ENCODE data around the gene UAP1L1. TPM values are rescaled to one million over a fixed set of nuclear protein-coding genes. Genes with fewer than 3 reads are reported as not detected.
A peak's percentile ranks its signal among the peaks of the same experiment; 100 is the strongest.

The UAP1L1 gene
- total RNA-seq, 1 donor: 36.9 TPM

DNA sequence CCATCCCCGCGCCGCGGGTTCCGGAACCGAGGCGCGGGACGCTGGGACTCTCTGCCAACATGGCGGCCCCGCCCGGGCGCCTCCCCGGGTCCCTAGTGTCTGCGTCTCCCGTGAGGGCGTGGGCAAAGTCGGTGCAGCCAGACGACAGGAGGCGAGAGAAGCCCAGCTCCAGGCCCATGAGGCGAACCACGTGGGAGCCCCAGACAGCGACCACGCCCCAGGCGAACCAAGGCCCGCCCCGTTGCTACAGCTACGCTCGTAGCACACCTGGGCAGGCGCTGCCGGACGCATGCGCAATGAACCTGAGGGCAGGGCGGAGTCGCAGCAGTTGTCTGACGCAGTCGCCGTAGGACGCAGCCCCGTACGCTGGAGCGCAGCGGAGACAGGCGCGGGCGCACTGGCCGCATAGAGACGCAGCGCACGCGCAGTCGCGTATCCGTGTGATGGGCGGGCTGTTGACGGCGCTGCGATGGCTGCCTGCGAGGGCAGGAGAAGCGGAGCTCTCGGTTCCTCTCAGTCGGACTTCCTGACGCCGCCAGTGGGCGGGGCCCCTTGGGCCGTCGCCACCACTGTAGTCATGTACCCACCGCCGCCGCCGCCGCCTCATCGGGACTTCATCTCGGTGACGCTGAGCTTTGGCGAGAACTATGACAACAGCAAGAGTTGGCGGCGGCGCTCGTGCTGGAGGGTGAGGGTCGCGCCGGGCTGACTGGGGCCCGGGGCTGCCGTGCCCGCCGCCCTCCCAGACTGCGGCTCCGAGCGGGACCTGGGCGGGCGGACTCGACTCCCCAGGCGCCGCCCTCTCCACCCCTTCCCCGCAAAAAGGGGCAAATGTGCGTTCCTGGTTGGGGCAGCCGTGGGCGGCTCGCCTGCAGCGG is 9.5 kb downstream of the UAP1L1 start, which contains the start of gene MAN1B1:
MAN1B1 (plus strand) TSS at position 455 of the 878 bp plus-strand sequence; CDS start at position 470, 15 bp downstream.
- peaks cover 22% of the 10 kb centered on the region for H3K36me3 ChIP-seq (ENCODE audit: insufficient read depth, low read length)
- peak within 1 kb of the TSS; percentile 98 for H3K4me2 ChIP-seq (ENCODE audit: insufficient read depth, low read length)
- peaks cover 5% of the 10 kb centered on the region for H4K20me1 ChIP-seq (ENCODE audit: insufficient read depth, low read length)
- peak within 1 kb of the TSS; percentile 73 for H3K27ac ChIP-seq (ENCODE audit: low read depth, low read length)
- H3K4me1 ChIP-seq (ENCODE audit: insufficient read depth, low read length): peaks cover 44% of the 10 kb centered on the region
- peak; percentile 100 for DNase-seq (ENCODE audit: insufficient read length, low spot score, missing footprints)
- H3K9me3 ChIP-seq (ENCODE audit: low read depth, low read length): no peaks in the 10 kb centered on the region
- TF ChIP-seq, protein P1, sequence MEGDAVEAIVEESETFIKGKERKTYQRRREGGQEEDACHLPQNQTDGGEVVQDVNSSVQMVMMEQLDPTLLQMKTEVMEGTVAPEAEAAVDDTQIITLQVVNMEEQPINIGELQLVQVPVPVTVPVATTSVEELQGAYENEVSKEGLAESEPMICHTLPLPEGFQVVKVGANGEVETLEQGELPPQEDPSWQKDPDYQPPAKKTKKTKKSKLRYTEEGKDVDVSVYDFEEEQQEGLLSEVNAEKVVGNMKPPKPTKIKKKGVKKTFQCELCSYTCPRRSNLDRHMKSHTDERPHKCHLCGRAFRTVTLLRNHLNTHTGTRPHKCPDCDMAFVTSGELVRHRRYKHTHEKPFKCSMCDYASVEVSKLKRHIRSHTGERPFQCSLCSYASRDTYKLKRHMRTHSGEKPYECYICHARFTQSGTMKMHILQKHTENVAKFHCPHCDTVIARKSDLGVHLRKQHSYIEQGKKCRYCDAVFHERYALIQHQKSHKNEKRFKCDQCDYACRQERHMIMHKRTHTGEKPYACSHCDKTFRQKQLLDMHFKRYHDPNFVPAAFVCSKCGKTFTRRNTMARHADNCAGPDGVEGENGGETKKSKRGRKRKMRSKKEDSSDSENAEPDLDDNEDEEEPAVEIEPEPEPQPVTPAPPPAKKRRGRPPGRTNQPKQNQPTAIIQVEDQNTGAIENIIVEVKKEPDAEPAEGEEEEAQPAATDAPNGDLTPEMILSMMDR (IDR thresholded peaks at IDR 0.05; ENCODE audit: extremely low read depth, low read depth, low read length): no peak
- no peaks in the 10 kb centered on the region for H3K27me3 ChIP-seq (ENCODE audit: insufficient read depth, low read length)
- H2AFZ ChIP-seq (ENCODE audit: low read length): peak within 1 kb of the TSS; percentile 85
- H3K4me3 ChIP-seq (ENCODE audit: insufficient read depth, low read length): peak within 1 kb of the TSS; percentile 93
- H3K79me2 ChIP-seq (ENCODE audit: insufficient read depth, low read length): peaks cover 31% of the 10 kb centered on the region

DNA sequence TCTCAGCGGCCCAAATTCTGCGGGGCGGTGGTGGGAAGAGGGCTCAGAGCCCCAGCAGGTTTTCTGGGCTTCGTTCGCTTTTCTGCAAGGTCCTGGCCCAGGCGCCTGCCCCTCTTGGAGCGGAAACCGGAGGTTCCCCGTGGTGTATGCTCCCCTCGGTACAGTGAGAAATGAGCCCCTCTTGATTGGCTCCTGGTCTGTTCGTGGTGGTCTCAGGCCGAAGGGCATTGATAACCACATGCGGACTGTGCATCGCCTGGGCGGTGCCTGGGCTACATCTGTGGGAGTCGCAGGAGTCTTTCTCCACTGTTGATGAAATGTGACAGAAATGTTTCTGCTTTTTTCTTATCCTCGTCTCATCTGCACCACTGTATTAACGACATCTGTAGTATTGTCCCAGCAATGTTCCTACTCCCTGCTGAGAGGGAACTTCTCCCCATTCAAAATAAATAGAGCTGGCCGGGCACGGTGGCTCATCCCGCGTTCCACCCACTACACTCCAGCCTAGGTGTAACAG is 10.2 kb downstream of the UAP1L1 start:
- Histone ChIP-seq H2AFZ (ENCODE audit: low read length) (peak overlapping the region; percentile 85), H3K9me3 (ENCODE audit: low read depth, low read length) (no peaks in the 10 kb centered on the region), H3K36me3 (ENCODE audit: insufficient read depth, low read length) (peaks cover 22% of the 10 kb centered on the region), H3K27me3 (ENCODE audit: insufficient read depth, low read length) (no peaks in the 10 kb centered on the region), H3K4me1 (ENCODE audit: insufficient read depth, low read length) (peaks cover 43% of the 10 kb centered on the region), H3K79me2 (ENCODE audit: insufficient read depth, low read length) (peaks cover 26% of the 10 kb centered on the region), H4K20me1 (ENCODE audit: insufficient read depth, low read length) (peaks cover 5% of the 10 kb centered on the region), H3K4me3 (ENCODE audit: insufficient read depth, low read length) (peak overlapping the region; percentile 93), H3K27ac (ENCODE audit: low read depth, low read length) (peak overlapping the region; percentile 46), H3K4me2 (ENCODE audit: insufficient read depth, low read length) (peak overlapping the region; percentile 98)
- TF ChIP-seq, protein P1 (IDR thresholded peaks at IDR 0.05; ENCODE audit: extremely low read depth, low read depth, low read length): no peak
- DNase-seq (ENCODE audit: insufficient read length, low spot score, missing footprints): peak; percentile 72

GRCh38 chr9:137088121-137088520 is 10.8 kb downstream of the UAP1L1 start:
- H3K4me3 ChIP-seq (ENCODE audit: insufficient read depth, low read length): no peak overlapping the region
- H3K4me2 ChIP-seq (ENCODE audit: insufficient read depth, low read length): peak overlapping the region; percentile 98
- H3K9me3 ChIP-seq (ENCODE audit: low read depth, low read length): no peaks in the 10 kb centered on the region
- no peak overlapping the region for H3K27ac ChIP-seq (ENCODE audit: low read depth, low read length)
- TF ChIP-seq, protein P1 (IDR thresholded peaks at IDR 0.05; ENCODE audit: extremely low read depth, low read depth, low read length): no peak
- no peaks in the 10 kb centered on the region for H3K27me3 ChIP-seq (ENCODE audit: insufficient read depth, low read length)
- DNase-seq (ENCODE audit: insufficient read length, low spot score, missing footprints): peak; percentile 65
- peaks cover 36% of the 10 kb centered on the region for H3K4me1 ChIP-seq (ENCODE audit: insufficient read depth, low read length)
- peaks cover 26% of the 10 kb centered on the region for H3K79me2 ChIP-seq (ENCODE audit: insufficient read depth, low read length)
- H3K36me3 ChIP-seq (ENCODE audit: insufficient read depth, low read length): peaks cover 23% of the 10 kb centered on the region
- H2AFZ ChIP-seq (ENCODE audit: low read length): no peak overlapping the region
- peaks cover 5% of the 10 kb centered on the region for H4K20me1 ChIP-seq (ENCODE audit: insufficient read depth, low read length)

Measured in osteoblast (primary cell).